Esophagus muscularis mucosa (tissue), 3 donors: ENCODE results near the gene TTBK2.

Experiments
- POLR2A ChIP-seq: fragments of 450-650 bp; IDR thresholded peaks from one replicate; pipeline ENCODE4 v1.6.1; 2017; ENCODE audit warnings: antibody characterized with exemption, moderate library complexity, mild to moderate bottlenecking, low read depth
- TF ChIP-seq, protein P1 (sequence below), 3 experiments: fragments of 200-600 bp in 2 of 3; fragments of 450-650 bp in 1 of 3; sonication (generic) in 2 of 3; IDR thresholded peaks; one replicate each; pipeline ENCODE4 v1.5.1; 2017 to 2019; ENCODE audit warnings: antibody characterized with exemption in 3 of 3, mild to moderate bottlenecking in 2 of 3, moderate library complexity in 1 of 3

DNA sequence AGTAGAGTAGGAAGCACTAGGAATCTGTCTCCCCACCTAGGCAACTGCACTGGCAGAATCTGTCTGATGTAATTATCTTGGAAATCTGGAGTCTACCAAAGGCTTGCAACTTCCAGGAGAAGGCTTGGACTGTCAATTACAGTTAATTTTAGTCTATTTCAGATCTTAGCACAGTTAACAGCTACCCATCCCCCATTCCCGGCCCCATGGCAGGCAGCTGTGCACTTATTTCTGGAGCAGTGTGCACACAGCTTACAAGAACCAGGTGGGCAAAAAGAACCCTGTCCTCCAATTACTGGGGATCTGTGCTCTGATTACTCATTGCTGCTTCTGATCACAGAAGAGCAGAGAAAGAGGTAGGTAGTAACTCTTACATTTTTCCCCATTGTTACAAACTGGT, 171.3 kb downstream of the TTBK2 start:
- TF ChIP-seq POLR2A, result no peak
- TF ChIP-seq, protein P1, sequence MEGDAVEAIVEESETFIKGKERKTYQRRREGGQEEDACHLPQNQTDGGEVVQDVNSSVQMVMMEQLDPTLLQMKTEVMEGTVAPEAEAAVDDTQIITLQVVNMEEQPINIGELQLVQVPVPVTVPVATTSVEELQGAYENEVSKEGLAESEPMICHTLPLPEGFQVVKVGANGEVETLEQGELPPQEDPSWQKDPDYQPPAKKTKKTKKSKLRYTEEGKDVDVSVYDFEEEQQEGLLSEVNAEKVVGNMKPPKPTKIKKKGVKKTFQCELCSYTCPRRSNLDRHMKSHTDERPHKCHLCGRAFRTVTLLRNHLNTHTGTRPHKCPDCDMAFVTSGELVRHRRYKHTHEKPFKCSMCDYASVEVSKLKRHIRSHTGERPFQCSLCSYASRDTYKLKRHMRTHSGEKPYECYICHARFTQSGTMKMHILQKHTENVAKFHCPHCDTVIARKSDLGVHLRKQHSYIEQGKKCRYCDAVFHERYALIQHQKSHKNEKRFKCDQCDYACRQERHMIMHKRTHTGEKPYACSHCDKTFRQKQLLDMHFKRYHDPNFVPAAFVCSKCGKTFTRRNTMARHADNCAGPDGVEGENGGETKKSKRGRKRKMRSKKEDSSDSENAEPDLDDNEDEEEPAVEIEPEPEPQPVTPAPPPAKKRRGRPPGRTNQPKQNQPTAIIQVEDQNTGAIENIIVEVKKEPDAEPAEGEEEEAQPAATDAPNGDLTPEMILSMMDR (IDR thresholded peaks at IDR 0.05), result no peak
